Uterus (tissue), 2 donors: Measurements from ENCODE around the gene RNF214.

Experiments
- CTCF ChIP-seq, 4 experiments: fragments of 200-600 bp in 2 of 4; fragments of 450-650 bp in 2 of 4; sonication (generic) in 2 of 4; IDR thresholded peaks; one replicate each; pipeline ENCODE4 v1.5.1; 2016 to 2019; ENCODE audit warnings: antibody characterized with exemption in 4 of 4, mild to moderate bottlenecking in 2 of 4, moderate library complexity in 1 of 4
- POLR2A ChIP-seq, 2 donors: fragments of 450-650 bp; IDR thresholded peaks; one replicate each; pipeline ENCODE4 v1.6.1; 2016; ENCODE audit warnings: antibody characterized with exemption in 2 of 2, mild to moderate bottlenecking in 1 of 2, moderate library complexity in 1 of 2

GRCh38 chr11:117205211-117205818 is 27.2 kb upstream of the RNF214 start:
- TF ChIP-seq CTCF (IDR thresholded peaks at IDR 0.05), result no peak
- no peak for TF ChIP-seq POLR2A (IDR thresholded peaks at IDR 0.05)
